ENCODE results near the gene WDR37. TPM values are rescaled to one million over a fixed set of nuclear protein-coding genes. Genes with fewer than 3 reads are reported as not detected.
"Not testable (repeated sequence)": the region's sequence is repeated elsewhere in the genome, so short reads cannot be mapped to it uniquely, and the experiment has no call there.

WDR37 gene
- total RNA-seq, 2 experiments from 2014 or later: 31.4 to 31.6 TPM

DNA sequence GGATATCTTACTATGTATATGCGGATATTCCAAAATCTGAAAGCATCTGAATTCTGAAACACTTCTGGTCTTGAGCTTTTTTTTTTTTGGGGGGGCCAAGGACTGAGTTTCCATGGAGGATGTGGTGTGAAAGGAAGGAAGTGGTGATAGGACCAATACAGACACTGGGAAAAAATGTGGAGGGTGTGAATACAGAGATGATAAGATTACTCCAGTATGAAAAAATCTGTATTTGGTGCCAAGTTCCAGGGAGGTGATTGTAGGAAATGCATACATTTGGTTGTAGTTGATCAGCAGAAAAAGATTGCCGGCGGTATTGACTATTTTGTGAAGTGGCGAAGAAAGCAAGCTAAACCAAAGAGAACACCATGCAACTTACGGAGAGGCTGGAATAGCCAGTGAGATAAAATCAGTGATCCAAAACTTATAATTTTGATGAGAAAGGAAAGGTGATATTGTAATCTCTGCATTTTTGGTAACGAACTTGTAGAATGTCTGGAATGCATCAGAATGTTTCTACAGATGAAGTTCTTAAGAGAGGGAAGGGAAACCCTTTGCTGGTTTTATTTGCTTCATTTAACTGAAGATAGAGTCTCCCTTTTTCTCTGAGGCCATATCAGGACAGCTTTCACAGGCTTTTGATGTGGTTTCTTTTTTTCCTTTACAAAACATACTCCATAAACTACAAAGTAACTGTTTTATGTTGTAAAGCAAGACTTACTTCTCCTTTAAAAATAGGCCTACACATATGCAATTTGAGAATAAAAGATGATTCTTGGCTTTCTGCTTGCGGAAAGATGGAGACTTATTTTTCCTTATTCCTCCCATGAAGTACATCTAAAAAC lies 6.0 kb downstream of the WDR37 start:
- Mint-ChIP-seq H3K36me3 (ENCODE audit: low read depth) (peaks cover 63% of the 10 kb centered on the region), H3K4me3 (peak overlapping the region; percentile 31), H3K4me1 (peaks cover 82% of the 10 kb centered on the region), H3K9me3 (no peaks in the 10 kb centered on the region), H3K27me3 (no peaks in the 10 kb centered on the region), H3K27ac (peak overlapping the region; percentile 88)
- POLR2A ChIA-PET: interaction anchor here (1.6 to 7.2 kb wide), 2 partner anchors 13 to 17 kb away, joined by 5 to 67 read pairs; partner anchors contain the start of gene IDI1
- CTCF ChIA-PET: interaction anchor here (0.5 to 1.3 kb wide), 2 partner anchors 20 to 53 kb away, joined by 3 read pairs; no protein-coding TSS in a partner anchor
- no peak for DNase-seq

DNA sequence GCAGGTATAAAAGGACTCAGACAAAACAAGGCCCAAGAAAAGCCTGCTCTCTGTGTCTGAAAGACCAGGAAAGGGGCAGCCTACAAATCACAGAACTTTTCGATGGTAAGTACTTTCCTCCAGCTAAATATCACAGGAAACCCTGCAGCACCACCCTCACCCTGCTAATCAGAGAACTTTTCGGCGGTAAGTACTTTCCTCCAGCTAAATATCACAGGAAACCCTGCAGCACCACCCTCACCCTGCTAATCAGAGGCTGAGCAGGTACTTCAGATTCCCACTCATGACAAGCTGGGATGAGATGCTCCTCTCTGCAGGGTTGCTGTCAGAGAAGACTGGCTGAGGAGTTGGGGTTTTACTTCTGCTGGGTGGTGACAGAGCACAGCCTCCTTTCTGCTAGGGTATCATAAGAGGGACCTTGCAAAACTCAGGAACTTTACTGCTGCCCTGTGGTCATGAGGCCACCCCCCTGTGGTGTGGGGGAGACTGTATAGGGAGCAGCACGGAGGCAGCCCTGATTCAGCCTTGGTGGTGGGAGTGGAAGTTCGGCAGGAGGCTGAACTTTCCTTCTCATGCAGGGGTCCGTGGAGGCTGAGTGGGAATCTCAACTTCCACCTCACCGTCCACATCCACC lies 7.2 kb downstream of the WDR37 start:
- Mint-ChIP-seq H3K4me3 (peak overlapping the region; percentile 31), H3K27me3 (no peaks in the 10 kb centered on the region), H3K27ac (peak overlapping the region; percentile 88), H3K4me1 (peaks cover 80% of the 10 kb centered on the region), H3K36me3 (ENCODE audit: low read depth) (peaks cover 51% of the 10 kb centered on the region), H3K9me3 (no peaks in the 10 kb centered on the region)
- ChIA-PET POLR2A (interaction anchor here (0.8 to 1.9 kb wide), 5 partner anchors 14 to 133 kb away, joined by 3 to 15 read pairs (median 4); partner anchors contain the start of genes GTPBP4 and IDI1), CTCF (interaction anchor here (0.7 to 1.5 kb wide), 6 partner anchors 9 to 216 kb away, joined by 3 read pairs; no protein-coding TSS in a partner anchor)
- DNase-seq: peak; percentile 37

DNA sequence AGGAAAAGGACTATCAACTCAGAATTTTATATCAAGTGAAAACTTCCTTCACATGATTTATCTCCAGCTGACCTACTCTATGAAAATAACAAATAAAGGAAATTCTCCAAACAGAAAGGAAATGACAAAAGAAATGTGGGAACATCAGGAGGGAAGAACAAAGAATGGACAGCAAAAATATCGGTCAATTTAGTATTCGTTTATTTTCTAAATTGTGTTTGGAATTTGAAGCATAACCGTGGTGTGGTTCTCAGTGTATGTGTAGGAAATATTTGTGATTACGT lies 8.7 kb downstream of the WDR37 start:
- Mint-ChIP-seq H3K27me3 (no peaks in the 10 kb centered on the region), H3K4me1 (peaks cover 77% of the 10 kb centered on the region), H3K27ac (no peak overlapping the region), H3K36me3 (ENCODE audit: low read depth) (peaks cover 43% of the 10 kb centered on the region), H3K4me3 (no peak overlapping the region), H3K9me3 (no peaks in the 10 kb centered on the region)
- DNase-seq: no peak
- CTCF ChIA-PET: interaction anchor here (0.9 to 1.0 kb wide), 2 partner anchors 16 to 23 kb away, joined by 3 read pairs; partner anchors contain the start of gene IDI1
- POLR2A ChIA-PET: interaction anchor here (0.6 to 2.1 kb wide), 2 partner anchors 9 to 28 kb away, joined by 3 to 9 read pairs; partner anchors contain the start of gene WDR37

DNA sequence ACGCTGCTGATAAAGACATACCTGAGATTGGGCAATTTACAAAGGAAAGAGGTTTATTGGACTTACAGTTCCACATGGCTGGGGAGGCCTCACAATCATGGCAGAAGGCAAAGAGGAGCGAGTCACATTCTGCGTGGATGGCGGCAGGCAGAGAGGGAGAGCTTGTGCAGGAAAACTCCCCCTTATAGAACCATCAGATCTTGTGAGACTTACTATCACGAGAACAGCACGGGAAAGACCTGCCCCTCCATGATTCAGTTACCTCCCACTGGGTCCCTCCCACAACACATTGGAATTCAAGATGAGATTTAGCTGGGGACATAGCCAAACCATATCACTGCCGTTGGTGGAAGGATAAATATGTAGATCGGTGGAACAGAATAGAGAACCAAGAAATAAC lies 10.5 kb downstream of the WDR37 start:
- POLR2A ChIA-PET, DNase-seq, H3K27me3 Mint-ChIP-seq, H3K27ac Mint-ChIP-seq, H3K9me3 Mint-ChIP-seq, H3K4me3 Mint-ChIP-seq, CTCF ChIA-PET: not testable (repeated sequence)
- Mint-ChIP-seq H3K36me3 (ENCODE audit: low read depth) (peaks cover 37% of the 10 kb centered on the region), H3K4me1 (peaks cover 60% of the 10 kb centered on the region)

DNA sequence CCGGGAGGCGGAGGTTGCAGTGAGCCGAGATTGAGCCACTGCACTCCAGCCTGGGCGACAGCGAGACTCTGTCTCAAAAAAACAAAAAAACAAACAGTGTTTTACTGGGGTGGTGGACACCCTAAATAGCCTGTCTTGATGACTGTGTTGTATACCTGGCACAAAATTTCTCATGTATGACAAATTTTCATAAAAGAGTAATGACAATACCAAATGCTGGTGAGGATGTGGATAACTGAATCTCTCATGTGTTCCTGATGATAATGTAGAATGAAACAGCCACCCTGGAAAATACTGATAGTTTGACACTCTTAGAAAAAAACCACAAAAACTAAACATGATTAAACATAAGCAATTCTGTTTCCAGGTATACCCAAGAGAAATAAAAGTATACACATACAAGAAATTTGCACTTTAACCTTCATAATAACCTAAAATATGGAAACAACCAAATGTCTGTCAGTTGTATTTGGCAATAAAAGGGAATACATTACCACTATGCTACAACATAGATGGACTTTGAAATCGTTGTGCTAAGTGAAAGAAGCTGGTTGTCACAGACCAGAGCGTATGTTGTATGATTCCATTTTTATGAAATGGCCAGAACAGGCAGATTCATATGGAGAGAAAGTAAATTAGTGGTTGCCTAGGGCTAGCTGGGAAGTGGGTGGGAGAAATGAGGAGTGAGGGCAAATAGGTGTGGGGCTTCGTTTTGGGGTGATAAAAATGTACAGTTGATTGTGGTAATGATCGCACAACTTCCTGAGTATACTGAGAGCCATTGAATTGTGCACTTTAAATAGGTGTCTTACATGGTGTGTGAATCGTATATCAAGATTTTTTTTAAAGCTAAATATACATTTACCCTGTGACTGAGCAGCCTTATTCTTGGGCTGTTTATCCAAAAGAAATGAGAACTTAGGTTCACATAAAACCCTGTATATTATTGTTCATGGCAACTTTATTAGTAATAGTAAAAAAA lies 12.5 kb downstream of the WDR37 start:
- Mint-ChIP-seq H3K27ac (no peak overlapping the region), H3K27me3 (no peaks in the 10 kb centered on the region), H3K4me1 (peaks cover 40% of the 10 kb centered on the region), H3K4me3 (no peak overlapping the region), H3K9me3 (no peaks in the 10 kb centered on the region), H3K36me3 (ENCODE audit: low read depth) (peaks cover 37% of the 10 kb centered on the region)
- no peak for DNase-seq
- ChIA-PET CTCF (no interaction called here), POLR2A (interaction anchor here (0.9 kb wide), 2 partner anchors 10 to 32 kb away, joined by 3 read pairs; no protein-coding TSS in a partner anchor)

DNA sequence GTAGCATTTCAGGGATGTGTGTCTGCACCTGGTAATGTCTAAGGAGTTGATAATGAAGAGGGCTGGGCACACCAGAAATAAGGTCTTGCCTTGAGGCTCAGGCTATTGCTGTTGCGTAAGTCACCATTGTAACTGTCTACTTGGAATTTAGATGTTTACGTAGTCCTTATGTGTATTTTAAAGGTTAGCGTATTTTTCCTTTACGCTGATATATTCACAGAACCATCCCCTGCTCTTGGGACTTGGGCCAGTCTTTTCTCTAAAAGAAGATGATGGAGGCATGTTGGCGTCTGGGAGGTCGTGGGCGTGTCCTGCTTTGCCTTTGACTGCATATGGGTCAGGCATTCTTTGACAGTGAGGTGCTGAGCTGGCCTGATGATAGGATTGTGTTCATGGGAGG lies 14.7 kb downstream of the WDR37 start:
- no peak overlapping the region for H3K27ac Mint-ChIP-seq
- H3K9me3 Mint-ChIP-seq: no peaks in the 10 kb centered on the region

DNA sequence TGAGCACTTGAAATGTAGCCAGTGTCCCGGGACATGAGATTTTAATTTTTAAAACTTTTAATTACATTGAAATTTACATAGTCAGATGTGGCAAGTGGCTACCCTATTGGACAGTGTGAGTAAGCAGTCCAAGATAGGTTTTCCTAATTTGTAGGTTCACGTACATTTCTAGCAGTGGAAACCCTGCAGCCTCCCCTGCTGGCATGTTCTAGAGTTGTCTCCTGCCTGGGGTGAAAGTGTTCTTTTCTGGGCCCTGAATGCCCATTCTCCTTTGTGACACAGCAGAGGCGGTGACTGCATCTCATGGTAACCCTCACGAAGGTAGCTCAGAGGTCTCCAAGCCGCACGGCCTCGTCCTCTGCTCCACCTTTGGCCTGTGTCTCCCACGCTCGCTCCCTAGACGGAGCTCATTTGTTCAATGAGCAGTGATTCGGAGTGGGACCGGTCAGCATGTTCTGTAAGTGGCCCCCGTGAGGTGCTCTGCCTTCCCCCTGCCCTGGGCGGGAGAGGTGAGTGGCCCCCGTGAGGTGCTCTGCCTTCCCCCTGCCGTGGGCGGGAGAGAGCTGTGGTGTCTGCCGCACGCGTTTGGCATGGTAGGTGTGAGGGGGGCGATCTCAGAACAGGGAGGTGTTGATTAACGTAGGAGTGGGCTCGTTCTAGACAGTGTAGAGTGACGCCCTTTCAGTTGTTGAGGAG lies 18.0 kb downstream of the WDR37 start:
- no peak for DNase-seq
- H3K9me3 Mint-ChIP-seq: no peaks in the 10 kb centered on the region
- peak overlapping the region; percentile 5 for H3K27ac Mint-ChIP-seq
- ChIA-PET CTCF (interaction anchor here (1.4 kb wide), 1 partner anchor 15 kb away, joined by 4 read pairs; no protein-coding TSS in a partner anchor), POLR2A (interaction anchor here (0.6 to 1.4 kb wide), 5 partner anchors 18 to 143 kb away, joined by 3 to 6 read pairs (median 4); partner anchors contain the start of genes IDI1, LARP4B and WDR37)
- H3K27me3 Mint-ChIP-seq: no peaks in the 10 kb centered on the region
- no peak overlapping the region for H3K4me3 Mint-ChIP-seq
- H3K4me1 Mint-ChIP-seq: peaks cover 9% of the 10 kb centered on the region
- peaks cover 29% of the 10 kb centered on the region for H3K36me3 Mint-ChIP-seq (ENCODE audit: low read depth)

More for the DNA sequence above, 14.7 kb downstream of the WDR37 start:
- peaks cover 37% of the 10 kb centered on the region for H3K36me3 Mint-ChIP-seq (ENCODE audit: low read depth)
- no peak overlapping the region for H3K4me3 Mint-ChIP-seq
- H3K27me3 Mint-ChIP-seq: no peaks in the 10 kb centered on the region
- peaks cover 31% of the 10 kb centered on the region for H3K4me1 Mint-ChIP-seq
- DNase-seq: no peak
- POLR2A ChIA-PET: interaction anchor here (0.7 kb wide), 1 partner anchor 233 kb away, joined by 5 read pairs; no protein-coding TSS in a partner anchor
- CTCF ChIA-PET: no interaction called here

DNA sequence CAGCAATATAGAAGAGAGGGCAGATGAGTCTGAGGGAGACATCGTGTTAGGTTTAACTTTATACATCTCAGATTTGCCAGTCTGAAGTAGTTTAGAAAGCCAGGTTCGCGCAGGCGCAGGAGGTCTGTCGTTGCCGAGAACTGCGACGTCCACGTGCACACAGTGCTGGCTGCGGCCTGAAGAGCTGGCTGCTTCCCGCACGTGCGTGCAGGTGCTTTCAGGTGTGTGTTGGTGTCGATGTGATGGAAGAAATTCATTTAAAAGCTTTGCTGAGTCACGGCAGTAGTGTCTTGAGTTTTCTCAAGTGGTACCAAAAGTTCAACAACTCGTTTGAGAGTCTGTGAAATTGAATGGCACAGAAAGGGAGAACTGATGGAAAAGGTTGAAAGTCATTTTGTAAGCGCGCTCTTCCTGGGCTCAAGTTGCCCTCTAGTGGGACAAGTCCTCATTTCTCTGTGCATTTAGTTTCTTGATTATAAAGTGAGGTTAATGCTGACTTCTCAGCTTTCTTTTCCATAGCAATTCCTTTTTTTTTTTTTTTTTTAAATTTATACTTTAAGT lies 18.6 kb downstream of the WDR37 start:
- no peak for DNase-seq
- no peaks in the 10 kb centered on the region for H3K9me3 Mint-ChIP-seq
- ChIA-PET CTCF (interaction anchor here (0.7 kb wide), 1 partner anchor 263 kb away, joined by 3 read pairs; no protein-coding TSS in a partner anchor), POLR2A (interaction anchor here (0.6 to 1.1 kb wide), 3 partner anchors 25 to 36 kb away, joined by 3 to 5 read pairs (median 4); partner anchors contain the start of gene IDI1)
- H3K27ac Mint-ChIP-seq: peak overlapping the region; percentile 5
- H3K27me3 Mint-ChIP-seq: no peaks in the 10 kb centered on the region
- H3K4me1 Mint-ChIP-seq: peaks cover 4% of the 10 kb centered on the region
- peaks cover 35% of the 10 kb centered on the region for H3K36me3 Mint-ChIP-seq (ENCODE audit: low read depth)
- no peak overlapping the region for H3K4me3 Mint-ChIP-seq

DNA sequence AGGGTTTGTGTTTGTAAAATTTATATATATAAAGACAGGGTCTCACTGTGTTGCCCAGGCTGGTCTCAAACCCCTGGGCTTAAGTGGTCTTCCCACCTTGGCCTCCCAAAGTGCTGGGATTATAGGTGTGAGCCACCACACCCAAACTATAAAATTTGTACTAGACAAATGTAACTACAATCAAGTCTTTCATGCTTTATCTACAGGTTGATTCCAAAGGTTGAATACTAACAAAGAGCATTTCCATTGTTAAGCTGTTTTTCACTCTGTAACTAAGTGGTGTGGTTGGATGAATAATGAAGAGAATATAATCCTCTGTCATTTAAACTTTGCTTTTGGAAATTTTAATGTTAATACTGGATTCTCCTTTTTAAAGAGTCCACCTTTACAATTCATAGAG lies 22.5 kb downstream of the WDR37 start:
- ChIA-PET POLR2A (no interaction called here), CTCF (no interaction called here)
- no peak for DNase-seq
- Mint-ChIP-seq H3K27me3 (no peaks in the 10 kb centered on the region), H3K27ac (no peak overlapping the region), H3K4me3 (no peak overlapping the region), H3K4me1 (peaks cover 4% of the 10 kb centered on the region), H3K36me3 (ENCODE audit: low read depth) (peaks cover 53% of the 10 kb centered on the region), H3K9me3 (no peaks in the 10 kb centered on the region)

DNA sequence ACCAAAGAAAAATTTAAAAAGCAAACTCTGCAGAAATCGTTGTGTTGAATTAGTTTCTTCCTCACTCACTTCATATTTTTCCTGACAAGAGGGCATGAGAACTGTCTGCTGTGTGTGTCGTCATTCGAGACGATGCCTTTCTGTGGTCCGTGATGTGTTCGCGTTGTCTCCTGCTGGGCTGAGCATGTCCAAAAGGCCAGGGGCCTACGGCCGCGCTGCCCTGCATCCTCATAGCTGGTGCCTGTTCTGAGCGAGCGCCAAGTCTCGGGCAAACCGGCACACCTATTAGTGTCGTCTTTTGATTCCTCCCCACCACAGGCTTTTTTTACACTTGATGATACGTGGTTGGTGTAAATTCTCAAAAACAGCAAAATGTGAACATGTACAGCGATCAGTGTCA lies 27.4 kb downstream of the WDR37 start:
- no peak for DNase-seq
- CTCF ChIA-PET: interaction anchor here (1.1 kb wide), 1 partner anchor 11 kb away, joined by 3 read pairs; no protein-coding TSS in a partner anchor
- Mint-ChIP-seq H3K27ac (no peak overlapping the region), H3K27me3 (no peaks in the 10 kb centered on the region), H3K4me3 (no peak overlapping the region), H3K36me3 (ENCODE audit: low read depth) (peaks cover 79% of the 10 kb centered on the region), H3K4me1 (peaks cover 6% of the 10 kb centered on the region), H3K9me3 (no peaks in the 10 kb centered on the region)
- POLR2A ChIA-PET: interaction anchor here (1.2 kb wide), 1 partner anchor 35 kb away, joined by 4 read pairs; the partner anchor contains the start of gene IDI1
